ENCODE measurements around the gene CCSAP.
"Not testable (repeated sequence)": the region's sequence is repeated elsewhere in the genome, so short reads cannot be mapped to it uniquely, and the experiment has no call there.

Gene CCSAP

GRCh38 chr1:229364207-229365065, 21.6 kb upstream of the CCSAP start:
- no peak for FAIRE-seq

- no peak for FAIRE-seq
Measured at GRCh38 chr1:229363723-229364122, 20.9 kb upstream of the CCSAP start.

- FAIRE-seq = no peak
Measured at GRCh38 chr1:229360420-229360819, 17.6 kb upstream of the CCSAP start.

GRCh38 chr1:229355661-229356060, 12.8 kb upstream of the CCSAP start:
- FAIRE-seq = no peak

- FAIRE-seq = no peak
Measured at GRCh38 chr1:229354226-229354625, 11.4 kb upstream of the CCSAP start.

GRCh38 chr1:229352975-229353374, 10.1 kb upstream of the CCSAP start:
- no peak for FAIRE-seq

- FAIRE-seq = no peak
Measured at GRCh38 chr1:229349463-229350385, 6.9 kb upstream of the CCSAP start.

- FAIRE-seq = no peak
Measured at GRCh38 chr1:229347528-229347927, 4.7 kb upstream of the CCSAP start.

GRCh38 chr1:229344937-229345684, 2.3 kb upstream of the CCSAP start:
- no peak for FAIRE-seq

GRCh38 chr1:229344139-229344538, 1.3 kb upstream of the CCSAP start:
- FAIRE-seq = no peak

GRCh38 chr1:229341774-229342655, 832 bp downstream of the CCSAP start:
- no peak for FAIRE-seq

GRCh38 chr1:229340496-229340895, 2.4 kb downstream of the CCSAP start:
- FAIRE-seq = no peak

- no peak for FAIRE-seq
Measured at GRCh38 chr1:229339520-229339919, 3.3 kb downstream of the CCSAP start.

GRCh38 chr1:229339086-229339485, 3.8 kb downstream of the CCSAP start:
- no peak for FAIRE-seq

- no peak for FAIRE-seq
Measured at GRCh38 chr1:229336345-229336744, 6.5 kb downstream of the CCSAP start.

- FAIRE-seq = no peak
Measured at GRCh38 chr1:229334716-229335115, 8.1 kb downstream of the CCSAP start.

GRCh38 chr1:229334269-229334668, 8.6 kb downstream of the CCSAP start:
- FAIRE-seq = no peak

- no peak for FAIRE-seq
Measured at GRCh38 chr1:229328598-229329362, 14.1 kb downstream of the CCSAP start.

- FAIRE-seq = not testable (repeated sequence)
Measured at GRCh38 chr1:229327765-229328164, 15.1 kb downstream of the CCSAP start.

- no peak for FAIRE-seq
Measured at GRCh38 chr1:229326601-229327000, 16.2 kb downstream of the CCSAP start.

GRCh38 chr1:229325853-229326487, 16.9 kb downstream of the CCSAP start:
- FAIRE-seq = no peak

Data from G401.6 (cell line).